Measurements from ENCODE around the gene CLEC10A.

DNA sequence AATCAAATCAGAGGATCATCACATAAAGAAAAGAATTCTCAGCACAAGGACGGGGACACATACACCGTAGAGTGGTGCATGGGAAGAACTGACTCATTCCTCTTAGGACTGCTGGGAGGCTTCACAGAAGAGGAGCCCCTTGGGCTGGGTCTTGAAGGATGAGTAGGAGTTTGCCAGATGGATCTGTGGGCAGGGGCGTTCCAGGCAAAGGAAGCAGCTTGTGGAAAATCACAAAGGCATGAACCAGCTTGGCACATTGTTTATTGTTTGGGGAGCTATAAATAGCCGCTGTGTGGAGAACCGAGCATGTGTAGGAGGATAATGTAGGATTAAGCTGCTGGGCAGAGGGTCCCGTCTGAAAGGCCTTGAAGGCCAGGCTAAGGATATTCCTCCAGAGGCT lies 31.1 kb downstream of the CLEC10A start:
- TF ChIP-seq YY1 (IDR thresholded peaks at IDR 0.05; ENCODE audit: insufficient read depth, insufficient read length) (no peak), ZNF274 (IDR thresholded peaks at IDR 0.05; ENCODE audit: low read depth, low read length) (no peak), SUZ12 (IDR thresholded peaks at IDR 0.05; ENCODE audit: extremely low read depth, insufficient read depth, insufficient read length) (no peak)

Data from NT2/D1 (cell line).